NT2/D1 (cell line): ENCODE results near the gene DOK5.

ENCODE experiments used
- SUZ12 ChIP-seq: IDR thresholded peaks from 2 replicates; pipeline ENCODE4 v1.6.1; 2011; ENCODE audit not compliant: insufficient read length, insufficient read depth; ENCODE audit errors: extremely low read depth
- YY1 ChIP-seq: IDR thresholded peaks from 2 replicates; pipeline ENCODE4 v1.6.1; 2011; ENCODE audit not compliant: insufficient read length, insufficient read depth

- TF ChIP-seq YY1 (no peak), SUZ12 (no peak)
These were observed 147.2 kb downstream of the DOK5 start for GRCh38 chr20:54622333-54623295.
